Mesenchymal stem cell (in vitro differentiated cells and primary cell): ENCODE results near the gene AEBP2.

Experiments used
- DNase-seq: peaks from one replicate; pipeline ENCODE4 v3.0.0-alpha.2; 2013
- H2AFZ ChIP-seq: one replicate; pipeline ENCODE4 v1.6.1; 2013; ENCODE audit warnings: low read depth, mild to moderate bottlenecking, control low read depth, inconsistent platforms, low read length, moderate library complexity
- H2AK5ac ChIP-seq: 2 replicates; pipeline ENCODE4 v1.6.1; 2013; ENCODE audit warnings: low read length, moderate library complexity, mild to moderate bottlenecking, inconsistent platforms; ENCODE audit not compliant: severe bottlenecking
- H2BK120ac ChIP-seq: one replicate; pipeline ENCODE4 v1.6.1; 2013; ENCODE audit warnings: low read depth, mild to moderate bottlenecking, inconsistent platforms, low read length, moderate library complexity
- H2BK12ac ChIP-seq, 2 experiments: one replicate each; pipeline ENCODE4 v1.6.1; 2013; ENCODE audit warnings: inconsistent platforms in 2 of 2, low read length in 2 of 2, mild to moderate bottlenecking in 2 of 2, moderate library complexity in 2 of 2, control low read depth in 1 of 2
- H2BK15ac ChIP-seq: one replicate; pipeline ENCODE4 v1.6.1; 2013; ENCODE audit warnings: mild to moderate bottlenecking, low read depth, inconsistent platforms; ENCODE audit not compliant: poor library complexity, severe bottlenecking
- H2BK5ac ChIP-seq: 2 replicates; pipeline ENCODE4 v1.6.1; 2013; ENCODE audit warnings: low read depth, mild to moderate bottlenecking, low read length, control low read depth, inconsistent platforms; ENCODE audit not compliant: poor library complexity, severe bottlenecking
- H3K14ac ChIP-seq, 2 experiments: one replicate each; pipeline ENCODE4 v1.6.1; 2013; ENCODE audit warnings: inconsistent platforms in 2 of 2, low read length in 2 of 2, control low read depth in 1 of 2, mild to moderate bottlenecking in 1 of 2, moderate library complexity in 1 of 2
- H3K18ac ChIP-seq, 2 experiments: one replicate each; pipeline ENCODE4 v1.6.1; 2013; ENCODE audit warnings: inconsistent platforms in 2 of 2, low read length in 2 of 2, control low read depth in 1 of 2, low read depth in 1 of 2, mild to moderate bottlenecking in 1 of 2
- H3K23ac ChIP-seq, 2 experiments: one replicate each; pipeline ENCODE4 v1.6.1; 2013; ENCODE audit warnings: inconsistent platforms in 2 of 2, low read length in 2 of 2, mild to moderate bottlenecking in 2 of 2, moderate library complexity in 2 of 2, control low read depth in 1 of 2
- H3K27ac ChIP-seq: 2 replicates; pipeline ENCODE4 v1.5.1; 2013; ENCODE audit warnings: mild to moderate bottlenecking, moderate library complexity, low read length, control low read depth, inconsistent platforms; ENCODE audit not compliant: poor library complexity, severe bottlenecking
- H3K27me3 ChIP-seq, 2 experiments: 2 replicates each; pipeline versions ENCODE4 v1.6.1 to v1.7.0; 2013; ENCODE audit warnings: low read length in 2 of 2, mild to moderate bottlenecking in 2 of 2, moderate library complexity in 2 of 2, control low read depth in 1 of 2, inconsistent platforms in 1 of 2; ENCODE audit not compliant: control insufficient read depth in 1 of 2, insufficient read depth in 1 of 2
- H3K36me3 ChIP-seq, 2 experiments: 2 replicates each; pipeline versions ENCODE4 v1.6.1 to v1.7.0; 2013; ENCODE audit warnings: low read length in 2 of 2, control low read depth in 1 of 2, inconsistent platforms in 1 of 2, low read depth in 1 of 2, mild to moderate bottlenecking in 1 of 2; ENCODE audit not compliant: insufficient read depth in 2 of 2, control insufficient read depth in 1 of 2
- H3K4ac ChIP-seq, 2 experiments: one replicate each; pipeline ENCODE4 v1.6.1; 2013; ENCODE audit warnings: inconsistent platforms in 2 of 2, low read length in 2 of 2, mild to moderate bottlenecking in 2 of 2, moderate library complexity in 2 of 2, control low read depth in 1 of 2, low read depth in 1 of 2
- H3K4me1 ChIP-seq: 2 replicates; pipeline ENCODE4 v1.6.1; 2013; ENCODE audit warnings: low read depth, low read length, control low read depth; ENCODE audit not compliant: control insufficient read depth, insufficient read depth
- H3K4me2 ChIP-seq: 2 replicates; pipeline ENCODE4 v1.6.1; 2013; ENCODE audit warnings: low read length, mild to moderate bottlenecking, inconsistent platforms; ENCODE audit not compliant: poor library complexity, severe bottlenecking
- H3K4me3 ChIP-seq, 2 experiments: 2 replicates each; pipeline versions ENCODE4 v1.5.1 to v1.7.0; 2013; ENCODE audit warnings: low read length in 2 of 2, mild to moderate bottlenecking in 2 of 2, control low read depth in 1 of 2, low read depth in 1 of 2; ENCODE audit not compliant: insufficient read depth in 1 of 2
- H3K79me1 ChIP-seq: replicated peaks from 2 replicates; pipeline ENCODE4 v1.6.1; 2013; ENCODE audit warnings: mild to moderate bottlenecking, control low read depth, low read length, inconsistent platforms; ENCODE audit not compliant: poor library complexity, severe bottlenecking
- H3K9ac ChIP-seq: 2 replicates; pipeline ENCODE4 v1.7.0; 2013; ENCODE audit warnings: mild to moderate bottlenecking, low read length, moderate library complexity
- H3K9me3 ChIP-seq: 2 replicates; pipeline ENCODE4 v1.7.0; 2013; ENCODE audit warnings: mild to moderate bottlenecking, low read length; ENCODE audit not compliant: control insufficient read depth
- H4K8ac ChIP-seq: one replicate; pipeline ENCODE4 v1.6.1; 2013; ENCODE audit warnings: inconsistent platforms, mild to moderate bottlenecking, low read length, moderate library complexity
- H4K91ac ChIP-seq: one replicate; pipeline ENCODE4 v1.6.1; 2013; ENCODE audit warnings: mild to moderate bottlenecking, low read length, inconsistent platforms
- WGBS: methylation state at CpG from one replicate; pipeline ENCODE4 v1.1.7; 2013; ENCODE audit warnings: mixed read lengths; 5-methylcytosine and 5-hydroxymethylcytosine counted together

The AEBP2 gene

DNA sequence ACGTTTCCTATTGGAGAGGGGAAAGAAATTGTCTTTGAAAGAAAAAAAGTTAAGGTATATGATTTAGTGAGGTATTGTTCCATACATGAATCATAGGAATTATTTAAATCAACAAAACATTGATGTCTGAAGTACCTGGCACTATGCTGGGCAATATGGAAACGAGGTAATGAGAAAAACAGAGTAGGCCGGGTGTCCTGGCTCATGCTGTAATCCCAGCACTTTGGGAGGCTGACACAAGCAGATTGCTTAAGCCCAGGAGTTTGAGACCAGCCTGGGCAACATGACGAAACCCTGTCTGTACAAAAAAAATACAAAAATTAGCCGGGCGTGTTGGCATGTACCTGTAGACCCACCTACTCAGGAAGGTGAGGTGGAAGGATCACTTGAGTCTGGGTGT is 45.9 kb downstream of the AEBP2 start:
- Histone ChIP-seq H3K4ac (no peak overlapping the region), H3K9me3 (peaks cover 6% of the 10 kb centered on the region), H2BK15ac (no peak overlapping the region), H2BK5ac (no peak overlapping the region), H4K91ac (no peak overlapping the region), H2AK5ac (no peak overlapping the region), H3K23ac (no peak overlapping the region), H3K36me3 (peaks cover 6 to 24% of the 10 kb centered on the region in 2 experiments), H3K27ac (no peak overlapping the region), H3K4me2 (no peak overlapping the region), H2AFZ (no peak overlapping the region), H3K27me3 (no peaks in the 10 kb centered on the region), H3K9ac (no peak overlapping the region), H3K4me1 (peaks cover 11% of the 10 kb centered on the region), H2BK12ac (no peak overlapping the region), H3K4me3 (no peak overlapping the region), H3K18ac (no peak overlapping the region), H4K8ac (no peak overlapping the region), H3K14ac (no peak overlapping the region), H3K79me1 (peaks cover 16% of the 10 kb centered on the region), H2BK120ac (no peak overlapping the region)
- no peak for DNase-seq
- 99% methylated on average over 5 of the region's 6 CpGs for WGBS

GRCh38 chr12:19489168-19489567 is 49.9 kb downstream of the AEBP2 start:
- Histone ChIP-seq H3K14ac (no peak overlapping the region), H4K91ac (no peak overlapping the region), H2BK5ac (no peak overlapping the region), H3K4me2 (no peak overlapping the region), H3K36me3 (peaks cover 4 to 20% of the 10 kb centered on the region in 2 experiments), H3K4me3 (no peak overlapping the region), H2BK12ac (no peak overlapping the region), H3K9ac (no peak overlapping the region), H3K4ac (no peak overlapping the region), H3K23ac (no peak overlapping the region), H4K8ac (no peak overlapping the region), H2AK5ac (no peak overlapping the region), H3K79me1 (peaks cover 20% of the 10 kb centered on the region), H2BK120ac (no peak overlapping the region), H2AFZ (no peak overlapping the region), H3K27ac (no peak overlapping the region), H3K18ac (no peak overlapping the region), H3K4me1 (peaks cover 2% of the 10 kb centered on the region), H3K9me3 (no peaks in the 10 kb centered on the region), H3K27me3 (no peaks in the 10 kb centered on the region), H2BK15ac (no peak overlapping the region)
- WGBS, result 100% methylated on average over 1 of the region's 4 CpGs
- DNase-seq, result no peak

DNA sequence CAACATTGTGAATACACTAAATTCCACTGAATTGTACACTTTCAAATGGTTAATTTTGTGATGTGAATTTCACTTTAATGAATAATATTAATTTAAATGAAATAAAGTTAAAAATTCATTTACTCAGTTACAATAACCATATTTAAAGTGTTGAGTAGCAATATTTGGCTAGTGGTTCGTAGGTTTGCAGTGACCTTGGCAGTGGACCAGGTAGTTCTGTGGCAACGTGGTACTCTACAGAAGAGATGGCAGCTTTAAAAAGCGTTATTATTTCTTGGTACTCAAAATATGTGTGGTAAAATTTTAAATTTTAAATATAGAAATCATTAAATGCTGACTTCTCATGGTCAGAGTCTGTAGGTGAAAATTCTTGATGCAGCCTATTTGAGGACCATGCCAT is 51.6 kb downstream of the AEBP2 start:
- Histone ChIP-seq H3K9ac (no peak overlapping the region), H3K18ac (no peak overlapping the region), H3K4me2 (no peak overlapping the region), H2AK5ac (no peak overlapping the region), H3K4ac (no peak overlapping the region), H3K23ac (no peak overlapping the region), H2BK5ac (no peak overlapping the region), H4K8ac (no peak overlapping the region), H3K36me3 (peaks cover 4 to 32% of the 10 kb centered on the region in 2 experiments), H3K27me3 (no peaks in the 10 kb centered on the region), H3K4me1 (peaks cover 2% of the 10 kb centered on the region), H4K91ac (no peak overlapping the region), H3K4me3 (no peak overlapping the region), H3K9me3 (no peaks in the 10 kb centered on the region), H3K14ac (no peak overlapping the region), H2AFZ (no peak overlapping the region), H3K79me1 (peaks cover 19% of the 10 kb centered on the region), H3K27ac (no peak overlapping the region), H2BK12ac (no peak overlapping the region), H2BK15ac (no peak overlapping the region), H2BK120ac (no peak overlapping the region)
- DNase-seq, result no peak
- 97% methylated on average over 3 of the region's 3 CpGs for WGBS

DNA sequence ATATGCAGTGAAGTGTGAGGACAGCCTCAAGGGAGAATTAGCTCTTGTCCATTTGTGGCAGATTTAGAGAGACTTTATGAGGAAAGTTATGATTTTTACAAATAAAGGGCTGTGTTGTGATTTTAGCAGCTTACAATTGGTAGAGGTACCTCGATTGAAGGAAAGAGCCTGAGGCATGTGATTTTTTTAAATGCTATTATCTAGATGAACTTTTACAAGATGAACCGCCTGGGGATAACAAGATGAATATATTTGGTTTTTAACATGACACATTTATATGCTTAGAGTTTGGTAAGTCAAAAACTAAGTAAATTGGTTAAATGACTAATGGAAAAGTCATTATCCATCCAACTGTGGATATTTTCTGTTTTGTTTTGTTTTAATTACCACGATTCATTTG is 52.6 kb downstream of the AEBP2 start:
- Histone ChIP-seq H4K91ac (no peak overlapping the region), H2BK12ac (no peak overlapping the region), H3K79me1 (peaks cover 16% of the 10 kb centered on the region), H2BK120ac (no peak overlapping the region), H3K4me3 (no peak overlapping the region), H4K8ac (no peak overlapping the region), H3K9ac (no peak overlapping the region), H3K18ac (no peak overlapping the region), H3K36me3 (peaks cover 4 to 31% of the 10 kb centered on the region in 2 experiments), H2AFZ (no peak overlapping the region), H3K27me3 (no peaks in the 10 kb centered on the region), H2BK5ac (no peak overlapping the region), H3K23ac (no peak overlapping the region), H2AK5ac (no peak overlapping the region), H3K4me2 (no peak overlapping the region), H3K4me1 (peaks cover 2% of the 10 kb centered on the region), H3K14ac (no peak overlapping the region), H3K27ac (no peak overlapping the region), H2BK15ac (no peak overlapping the region), H3K9me3 (no peaks in the 10 kb centered on the region), H3K4ac (no peak overlapping the region)
- no peak for DNase-seq
- WGBS, result no CpG with 5 or more reads among the region's 3 CpGs
